HG03175 (cell line): Measurements from ENCODE around the gene CHRDL1.
"Not testable (repeated sequence)": the region's sequence is repeated elsewhere in the genome, so short reads cannot be mapped to it uniquely, and the experiment has no call there.

Source experiments
- ATAC-seq: cut with Tn5 transposase; IDR thresholded peaks from one replicate; pipeline ENCODE4 v1.9.1; 2021; ENCODE audit warnings: mild to moderate bottlenecking, moderate library complexity; ENCODE audit not compliant: unreplicated experiment

Gene CHRDL1

GRCh38 chrX:110795645-110796406 is at the start of gene CHRDL1:
CHRDL1 (minus strand) TSS chrX:110795817; CDS start chrX:110792181, 3,636 bp downstream.
- no peak for ATAC-seq

GRCh38 chrX:110836982-110837381 is 41.4 kb upstream of the CHRDL1 start:
- ATAC-seq, result no peak

- no peak for ATAC-seq
Measured at GRCh38 chrX:110836451-110836850, 40.8 kb upstream of the CHRDL1 start.

GRCh38 chrX:110836001-110836400 is 40.4 kb upstream of the CHRDL1 start:
- no peak for ATAC-seq

GRCh38 chrX:110825972-110826371 is 30.4 kb upstream of the CHRDL1 start:
- no peak for ATAC-seq

GRCh38 chrX:110816543-110816942 is 20.9 kb upstream of the CHRDL1 start:
- ATAC-seq, result not testable (repeated sequence)

- no peak for ATAC-seq
Measured at GRCh38 chrX:110806145-110806544, 10.5 kb upstream of the CHRDL1 start.

- ATAC-seq, result no peak
Measured at GRCh38 chrX:110805303-110805702, 9.7 kb upstream of the CHRDL1 start.

GRCh38 chrX:110804446-110804845 is 8.8 kb upstream of the CHRDL1 start:
- ATAC-seq, result no peak

- no peak for ATAC-seq
Measured at GRCh38 chrX:110803506-110803905, 7.9 kb upstream of the CHRDL1 start.

- no peak for ATAC-seq
Measured at GRCh38 chrX:110796407-110796697, 735 bp upstream of the CHRDL1 start.

- ATAC-seq, result no peak
Measured at GRCh38 chrX:110794601-110795000, 1.0 kb downstream of the CHRDL1 start.

GRCh38 chrX:110791071-110791470 is 4.5 kb downstream of the CHRDL1 start:
- no peak for ATAC-seq

GRCh38 chrX:110786486-110786885 is 9.1 kb downstream of the CHRDL1 start:
- no peak for ATAC-seq

GRCh38 chrX:110759785-110760184 is 35.8 kb downstream of the CHRDL1 start:
- no peak for ATAC-seq

- no peak for ATAC-seq
Measured at GRCh38 chrX:110758781-110759422, 36.7 kb downstream of the CHRDL1 start.

GRCh38 chrX:110755611-110756010 is 40.0 kb downstream of the CHRDL1 start:
- ATAC-seq, result no peak

- ATAC-seq, result no peak
Measured at GRCh38 chrX:110755061-110755460, 40.6 kb downstream of the CHRDL1 start.

GRCh38 chrX:110750526-110751189 is 45.0 kb downstream of the CHRDL1 start:
- ATAC-seq, result no peak

GRCh38 chrX:110748256-110748806 is 47.3 kb downstream of the CHRDL1 start:
- no peak for ATAC-seq

- no peak for ATAC-seq
Measured at GRCh38 chrX:110746014-110746413, 49.6 kb downstream of the CHRDL1 start.

- ATAC-seq, result no peak
Measured at GRCh38 chrX:110745288-110745687, 50.3 kb downstream of the CHRDL1 start.
